ENCODE results near the gene ARMC6.

DNA sequence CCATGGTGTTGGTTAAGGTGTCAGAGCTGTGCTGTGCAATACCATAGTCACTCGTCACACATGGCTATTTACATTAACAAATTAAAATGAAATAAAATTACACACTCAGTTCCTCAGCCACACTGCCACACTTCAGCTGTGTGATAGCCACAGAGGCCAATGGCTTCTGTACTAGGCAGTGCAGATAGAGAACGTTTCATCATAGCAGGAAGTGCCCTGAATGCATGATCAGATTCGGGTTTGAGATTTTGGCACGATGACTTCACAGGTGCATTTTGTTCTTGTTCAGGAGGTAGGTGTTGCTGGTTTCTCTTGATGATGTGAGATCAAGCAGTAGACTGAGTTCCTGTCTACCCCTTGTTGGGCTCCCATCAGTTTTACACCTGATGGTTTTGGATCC lies 6.5 kb downstream of the ARMC6 start:
- TF ChIP-seq TCF12 (IDR thresholded peaks at IDR 0.05; ENCODE audit: low read depth) (no peak), NFIC (IDR thresholded peaks at IDR 0.05) (no peak), YY1 (IDR thresholded peaks at IDR 0.05; ENCODE audit: low read depth) (no peak), FOXM1 (IDR thresholded peaks at IDR 0.05; ENCODE audit: borderline replicate concordance, low read depth) (no peak), TAF1 (IDR thresholded peaks at IDR 0.05; ENCODE audit: low read depth) (no peak), CREB1 (IDR thresholded peaks at IDR 0.05; ENCODE audit: low read depth) (no peak), RAD21 (IDR thresholded peaks at IDR 0.05; ENCODE audit: low read depth) (no peak), EP300 (IDR thresholded peaks at IDR 0.05; ENCODE audit: borderline replicate concordance) (no peak), TEAD4 (IDR thresholded peaks at IDR 0.05) (no peak), EGR1 (IDR thresholded peaks at IDR 0.05) (no peak), CEBPB (IDR thresholded peaks at IDR 0.05) (no peak)
- TF ChIP-seq, protein P1, sequence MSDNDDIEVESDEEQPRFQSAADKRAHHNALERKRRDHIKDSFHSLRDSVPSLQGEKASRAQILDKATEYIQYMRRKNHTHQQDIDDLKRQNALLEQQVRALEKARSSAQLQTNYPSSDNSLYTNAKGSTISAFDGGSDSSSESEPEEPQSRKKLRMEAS (IDR thresholded peaks at IDR 0.05), result no peak
- TF ChIP-seq, protein P2, sequence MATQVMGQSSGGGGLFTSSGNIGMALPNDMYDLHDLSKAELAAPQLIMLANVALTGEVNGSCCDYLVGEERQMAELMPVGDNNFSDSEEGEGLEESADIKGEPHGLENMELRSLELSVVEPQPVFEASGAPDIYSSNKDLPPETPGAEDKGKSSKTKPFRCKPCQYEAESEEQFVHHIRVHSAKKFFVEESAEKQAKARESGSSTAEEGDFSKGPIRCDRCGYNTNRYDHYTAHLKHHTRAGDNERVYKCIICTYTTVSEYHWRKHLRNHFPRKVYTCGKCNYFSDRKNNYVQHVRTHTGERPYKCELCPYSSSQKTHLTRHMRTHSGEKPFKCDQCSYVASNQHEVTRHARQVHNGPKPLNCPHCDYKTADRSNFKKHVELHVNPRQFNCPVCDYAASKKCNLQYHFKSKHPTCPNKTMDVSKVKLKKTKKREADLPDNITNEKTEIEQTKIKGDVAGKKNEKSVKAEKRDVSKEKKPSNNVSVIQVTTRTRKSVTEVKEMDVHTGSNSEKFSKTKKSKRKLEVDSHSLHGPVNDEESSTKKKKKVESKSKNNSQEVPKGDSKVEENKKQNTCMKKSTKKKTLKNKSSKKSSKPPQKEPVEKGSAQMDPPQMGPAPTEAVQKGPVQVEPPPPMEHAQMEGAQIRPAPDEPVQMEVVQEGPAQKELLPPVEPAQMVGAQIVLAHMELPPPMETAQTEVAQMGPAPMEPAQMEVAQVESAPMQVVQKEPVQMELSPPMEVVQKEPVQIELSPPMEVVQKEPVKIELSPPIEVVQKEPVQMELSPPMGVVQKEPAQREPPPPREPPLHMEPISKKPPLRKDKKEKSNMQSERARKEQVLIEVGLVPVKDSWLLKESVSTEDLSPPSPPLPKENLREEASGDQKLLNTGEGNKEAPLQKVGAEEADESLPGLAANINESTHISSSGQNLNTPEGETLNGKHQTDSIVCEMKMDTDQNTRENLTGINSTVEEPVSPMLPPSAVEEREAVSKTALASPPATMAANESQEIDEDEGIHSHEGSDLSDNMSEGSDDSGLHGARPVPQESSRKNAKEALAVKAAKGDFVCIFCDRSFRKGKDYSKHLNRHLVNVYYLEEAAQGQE (IDR thresholded peaks at IDR 0.05; ENCODE audit: low read depth), result no peak
